Endothelial cell of hepatic sinusoid (primary cell): Measurements from ENCODE around the gene RHBDL2.
"Not testable (repeated sequence)": the region's sequence is repeated elsewhere in the genome, so short reads cannot be mapped to it uniquely, and the experiment has no call there.

Experiments
- in situ Hi-C: cut with HindIII; loops from 2 replicates; pipeline ENCODE4 v1.10.0; 2017; ENCODE audit warnings: low sequenced_read_pairs

RHBDL2 gene

GRCh38 chr1:38941527-38942019 lies at the start of gene RHBDL2:
RHBDL2 (minus strand) TSS chr1:38941830; CDS start chr1:38919212, 22,618 bp downstream.
- in situ Hi-C loops: no loop called here

- in situ Hi-C loops: no loop called here
These were observed 49.4 kb upstream of the RHBDL2 start, which contains the start of gene AKIRIN1 for GRCh38 chr1:38990738-38991637. AKIRIN1 (plus strand) TSS chr1:38991276; CDS start chr1:38991381, 105 bp downstream.

- in situ Hi-C loops: no loop called here
These were observed 48.7 kb upstream of the RHBDL2 start for GRCh38 chr1:38990386-38990737.

- in situ Hi-C loops: no loop called here
These were observed 48.3 kb upstream of the RHBDL2 start for GRCh38 chr1:38989979-38990378.

GRCh38 chr1:38979380-38979779 lies 37.8 kb upstream of the RHBDL2 start:
- in situ Hi-C loops: not testable (repeated sequence)

- in situ Hi-C loops: not testable (repeated sequence)
These were observed 36.6 kb upstream of the RHBDL2 start for GRCh38 chr1:38978245-38978542.

GRCh38 chr1:38977399-38978244 lies 36.0 kb upstream of the RHBDL2 start:
- in situ Hi-C loops: not testable (repeated sequence)

GRCh38 chr1:38973659-38974437 lies 32.2 kb upstream of the RHBDL2 start:
- in situ Hi-C loops: no loop called here

GRCh38 chr1:38973145-38973544 lies 31.5 kb upstream of the RHBDL2 start:
- in situ Hi-C loops: not testable (repeated sequence)

- in situ Hi-C loops: no loop called here
These were observed 22.5 kb upstream of the RHBDL2 start for GRCh38 chr1:38964140-38964548.

- in situ Hi-C loops: no loop called here
These were observed 20.9 kb upstream of the RHBDL2 start for GRCh38 chr1:38962560-38962959.

- in situ Hi-C loops: no loop called here
These were observed 20.5 kb upstream of the RHBDL2 start for GRCh38 chr1:38962113-38962512.

- in situ Hi-C loops: loop anchor here (5.0 kb wide), 1 partner anchor 87 kb away; the partner anchor contains the start of gene MYCBP
These were observed 17.3 kb upstream of the RHBDL2 start for GRCh38 chr1:38958967-38959366.

- in situ Hi-C loops: no loop called here
These were observed 11.8 kb upstream of the RHBDL2 start for GRCh38 chr1:38953433-38953860.

GRCh38 chr1:38950553-38950952 lies 8.9 kb upstream of the RHBDL2 start:
- in situ Hi-C loops: no loop called here

GRCh38 chr1:38944547-38944946 lies 2.9 kb upstream of the RHBDL2 start:
- in situ Hi-C loops: no loop called here

- in situ Hi-C loops: no loop called here
These were observed 1.2 kb upstream of the RHBDL2 start for GRCh38 chr1:38942664-38943428.

GRCh38 chr1:38941093-38941492 lies 537 bp downstream of the RHBDL2 start:
- in situ Hi-C loops: no loop called here

GRCh38 chr1:38940339-38941047 lies 1.1 kb downstream of the RHBDL2 start:
- in situ Hi-C loops: no loop called here
